GM23338 (cell line): ENCODE measurements around the gene RGS6. TPM values are rescaled to one million over a fixed set of nuclear protein-coding genes. Genes with fewer than 3 reads are reported as not detected.

Source experiments
- ATAC-seq: fragments of 200-7000 bp; cut with Tn5 transposase; 3 replicates; pipeline ENCODE4 v1.9.1; 2020
- DNase-seq: peaks from one replicate; pipeline ENCODE4 v3.0.0-alpha.2; 2015; ENCODE audit warnings: low spot score
- H2AFZ ChIP-seq: fragments of 200-600 bp; sonication (generic); 2 replicates; pipeline ENCODE4 v1.8.0; 2016; ENCODE audit warnings: antibody characterized with exemption, mild to moderate bottlenecking, moderate library complexity
- H3F3A ChIP-seq: fragments of 200-600 bp; sonication (generic); replicated peaks from 2 replicates; pipeline ENCODE4 v1.8.0; 2017; ENCODE audit warnings: antibody characterized with exemption, mixed run types, low read depth
- H3K27ac ChIP-seq: fragments of 200-600 bp; sonication (generic); 2 replicates; pipeline ENCODE4 v1.6.1; 2016; ENCODE audit warnings: low read depth
- H3K27me3 ChIP-seq: fragments of 200-600 bp; sonication (generic); 2 replicates; pipeline ENCODE4 v1.8.0; 2016; ENCODE audit warnings: mild to moderate bottlenecking, mixed run types, moderate library complexity; ENCODE audit not compliant: insufficient read depth
- H3K36me3 ChIP-seq: fragments of 200-600 bp; sonication (generic); 2 replicates; pipeline ENCODE4 v1.8.0; 2016; ENCODE audit warnings: mild to moderate bottlenecking; ENCODE audit not compliant: insufficient read depth
- H3K4me1 ChIP-seq: fragments of 200-600 bp; sonication (generic); 2 replicates; pipeline ENCODE4 v1.8.0; 2016; ENCODE audit warnings: mild to moderate bottlenecking, moderate library complexity; ENCODE audit not compliant: insufficient read depth
- H3K4me2 ChIP-seq: fragments of 200-600 bp; sonication (generic); 2 replicates; pipeline ENCODE4 v1.7.1; 2017; ENCODE audit warnings: mixed run types
- H3K4me3 ChIP-seq: fragments of 200-600 bp; sonication (generic); 2 replicates; pipeline ENCODE4 v1.6.1; 2016; ENCODE audit warnings: mixed run types
- H3K79me2 ChIP-seq: fragments of 200-600 bp; sonication (generic); replicated peaks from 2 replicates; pipeline ENCODE4 v1.8.0; 2017; ENCODE audit warnings: mild to moderate bottlenecking; ENCODE audit not compliant: insufficient read depth
- H3K9me2 ChIP-seq: fragments of 200-600 bp; sonication (generic); 2 replicates; pipeline ENCODE4 v1.8.0; 2017; ENCODE audit not compliant: insufficient read depth
- H4K20me1 ChIP-seq: fragments of 200-600 bp; sonication (generic); replicated peaks from 2 replicates; pipeline ENCODE4 v1.8.0; 2017; ENCODE audit warnings: mild to moderate bottlenecking; ENCODE audit not compliant: insufficient read depth
- H3K27ac Mint-ChIP-seq: 2 replicates; pipeline ENCODE4 v1.8.0; 2020; ENCODE audit warnings: inconsistent platforms, mild to moderate bottlenecking, moderate library complexity, mixed read lengths
- H3K27me3 Mint-ChIP-seq: 3 replicates; pipeline ENCODE4 v1.8.0; 2022; ENCODE audit warnings: low read depth, mild to moderate bottlenecking, moderate library complexity, mixed read lengths, inconsistent platforms; ENCODE audit not compliant: insufficient read depth, poor library complexity
- H3K36me3 Mint-ChIP-seq: 3 replicates; pipeline ENCODE4 v1.8.0; 2021; ENCODE audit warnings: low read depth, mild to moderate bottlenecking, inconsistent platforms, moderate library complexity, mixed read lengths
- H3K4me1 Mint-ChIP-seq: 3 replicates; pipeline ENCODE4 v1.8.0; 2020; ENCODE audit warnings: mild to moderate bottlenecking, inconsistent platforms, mixed read lengths
- H3K4me3 Mint-ChIP-seq: 3 replicates; pipeline ENCODE4 v1.8.0; 2021; ENCODE audit warnings: moderate library complexity, mild to moderate bottlenecking, inconsistent platforms, mixed read lengths
- H3K9me3 Mint-ChIP-seq: 3 replicates; pipeline ENCODE4 v1.8.0; 2020; ENCODE audit warnings: moderate library complexity, mild to moderate bottlenecking, inconsistent platforms, mixed read lengths
- EZH2 ChIP-seq: fragments of 200-600 bp; sonication (generic); IDR thresholded peaks from one replicate; pipeline ENCODE4 v1.8.0; 2017; ENCODE audit warnings: antibody characterized with exemption, mild to moderate bottlenecking, low read depth; ENCODE audit not compliant: unreplicated experiment
- JUNB ChIP-seq: IDR thresholded peaks from one replicate; pipeline ENCODE4 v1.6.1; 2016; ENCODE audit warnings: antibody characterized with exemption; ENCODE audit not compliant: unreplicated experiment
- NANOG ChIP-seq: IDR thresholded peaks from 2 replicates; pipeline ENCODE4 v1.6.1; 2016; ENCODE audit warnings: antibody characterized with exemption, borderline replicate concordance
- POLR2AphosphoS5 ChIP-seq: IDR thresholded peaks from 2 replicates; pipeline ENCODE4 v1.6.1; 2016; ENCODE audit warnings: antibody characterized with exemption, low read depth
- STAT1 ChIP-seq: IDR thresholded peaks from one replicate; pipeline ENCODE4 v1.6.1; 2016; ENCODE audit warnings: antibody characterized with exemption; ENCODE audit not compliant: unreplicated experiment
- ZNF331 ChIP-seq: fragments of 250-450 bp; sonication (Bioruptor Pico); IDR thresholded peaks from 2 replicates; pipeline ENCODE4 v1.5.0; 2020; ENCODE audit warnings: low read depth, mild to moderate bottlenecking, moderate library complexity
- polyA plus RNA-seq: library from polyadenylated mRNA; unstranded; fragments of >200 nt; fragmentation: Nextera tagmentation; extraction: Ambion mirVana; gene quantifications from 2 replicates; pipeline ENCODE4 v1.2.1, GENCODE V29; 2016
- total RNA-seq: library from RNA; depleted of rRNA; stranded (reverse); fragments of >200 nt; shearing (Covaris generic); gene quantifications from 2 replicates; pipeline ENCODE4 v1.2.3, GENCODE V29; 2014
- TF ChIP-seq, protein P1 (sequence below): IDR thresholded peaks from 2 replicates; pipeline ENCODE4 v1.6.1; 2016; ENCODE audit warnings: antibody characterized with exemption
- TF ChIP-seq, protein P2 (sequence below): IDR thresholded peaks from one replicate; pipeline ENCODE4 v1.6.1; 2018; ENCODE audit warnings: antibody characterized with exemption; ENCODE audit not compliant: unreplicated experiment
- TF ChIP-seq, protein P3 (sequence below): fragments of 250-450 bp; sonication (Bioruptor Pico); IDR thresholded peaks from 2 replicates; pipeline ENCODE4 v1.5.0; 2020; ENCODE audit warnings: mild to moderate bottlenecking, moderate library complexity

RGS6 gene
- total and polyA plus RNA-seq, 2 experiments from 2014 or later: 0.66 to 0.83 TPM

DNA sequence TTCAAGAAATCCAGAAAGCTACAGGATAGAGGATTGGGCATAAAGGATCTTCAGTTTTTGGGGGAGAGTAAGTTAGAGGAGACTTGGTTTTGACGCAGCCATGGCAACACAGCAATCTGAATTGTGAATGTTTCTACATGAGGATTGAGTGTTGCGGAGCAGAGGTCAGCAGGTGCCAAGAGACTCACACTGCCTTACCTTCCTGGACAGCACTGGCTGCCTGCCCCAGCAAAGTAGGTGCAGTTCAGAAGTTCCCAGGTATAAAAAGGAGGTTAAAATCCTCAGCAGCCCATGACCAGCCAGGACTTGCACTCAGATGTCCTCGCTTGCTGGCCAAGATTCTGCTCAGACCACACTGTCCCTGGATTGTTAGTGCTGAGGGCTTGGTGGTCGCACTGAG lies 590.6 kb downstream of the RGS6 start (continued):
- TF ChIP-seq, protein P1, sequence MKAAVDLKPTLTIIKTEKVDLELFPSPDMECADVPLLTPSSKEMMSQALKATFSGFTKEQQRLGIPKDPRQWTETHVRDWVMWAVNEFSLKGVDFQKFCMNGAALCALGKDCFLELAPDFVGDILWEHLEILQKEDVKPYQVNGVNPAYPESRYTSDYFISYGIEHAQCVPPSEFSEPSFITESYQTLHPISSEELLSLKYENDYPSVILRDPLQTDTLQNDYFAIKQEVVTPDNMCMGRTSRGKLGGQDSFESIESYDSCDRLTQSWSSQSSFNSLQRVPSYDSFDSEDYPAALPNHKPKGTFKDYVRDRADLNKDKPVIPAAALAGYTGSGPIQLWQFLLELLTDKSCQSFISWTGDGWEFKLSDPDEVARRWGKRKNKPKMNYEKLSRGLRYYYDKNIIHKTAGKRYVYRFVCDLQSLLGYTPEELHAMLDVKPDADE: no peak
- TF ChIP-seq POLR2AphosphoS5 (no peak), JUNB (no peak), STAT1 (no peak)
- TF ChIP-seq, protein P2, sequence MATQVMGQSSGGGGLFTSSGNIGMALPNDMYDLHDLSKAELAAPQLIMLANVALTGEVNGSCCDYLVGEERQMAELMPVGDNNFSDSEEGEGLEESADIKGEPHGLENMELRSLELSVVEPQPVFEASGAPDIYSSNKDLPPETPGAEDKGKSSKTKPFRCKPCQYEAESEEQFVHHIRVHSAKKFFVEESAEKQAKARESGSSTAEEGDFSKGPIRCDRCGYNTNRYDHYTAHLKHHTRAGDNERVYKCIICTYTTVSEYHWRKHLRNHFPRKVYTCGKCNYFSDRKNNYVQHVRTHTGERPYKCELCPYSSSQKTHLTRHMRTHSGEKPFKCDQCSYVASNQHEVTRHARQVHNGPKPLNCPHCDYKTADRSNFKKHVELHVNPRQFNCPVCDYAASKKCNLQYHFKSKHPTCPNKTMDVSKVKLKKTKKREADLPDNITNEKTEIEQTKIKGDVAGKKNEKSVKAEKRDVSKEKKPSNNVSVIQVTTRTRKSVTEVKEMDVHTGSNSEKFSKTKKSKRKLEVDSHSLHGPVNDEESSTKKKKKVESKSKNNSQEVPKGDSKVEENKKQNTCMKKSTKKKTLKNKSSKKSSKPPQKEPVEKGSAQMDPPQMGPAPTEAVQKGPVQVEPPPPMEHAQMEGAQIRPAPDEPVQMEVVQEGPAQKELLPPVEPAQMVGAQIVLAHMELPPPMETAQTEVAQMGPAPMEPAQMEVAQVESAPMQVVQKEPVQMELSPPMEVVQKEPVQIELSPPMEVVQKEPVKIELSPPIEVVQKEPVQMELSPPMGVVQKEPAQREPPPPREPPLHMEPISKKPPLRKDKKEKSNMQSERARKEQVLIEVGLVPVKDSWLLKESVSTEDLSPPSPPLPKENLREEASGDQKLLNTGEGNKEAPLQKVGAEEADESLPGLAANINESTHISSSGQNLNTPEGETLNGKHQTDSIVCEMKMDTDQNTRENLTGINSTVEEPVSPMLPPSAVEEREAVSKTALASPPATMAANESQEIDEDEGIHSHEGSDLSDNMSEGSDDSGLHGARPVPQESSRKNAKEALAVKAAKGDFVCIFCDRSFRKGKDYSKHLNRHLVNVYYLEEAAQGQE: no peak

DNA sequence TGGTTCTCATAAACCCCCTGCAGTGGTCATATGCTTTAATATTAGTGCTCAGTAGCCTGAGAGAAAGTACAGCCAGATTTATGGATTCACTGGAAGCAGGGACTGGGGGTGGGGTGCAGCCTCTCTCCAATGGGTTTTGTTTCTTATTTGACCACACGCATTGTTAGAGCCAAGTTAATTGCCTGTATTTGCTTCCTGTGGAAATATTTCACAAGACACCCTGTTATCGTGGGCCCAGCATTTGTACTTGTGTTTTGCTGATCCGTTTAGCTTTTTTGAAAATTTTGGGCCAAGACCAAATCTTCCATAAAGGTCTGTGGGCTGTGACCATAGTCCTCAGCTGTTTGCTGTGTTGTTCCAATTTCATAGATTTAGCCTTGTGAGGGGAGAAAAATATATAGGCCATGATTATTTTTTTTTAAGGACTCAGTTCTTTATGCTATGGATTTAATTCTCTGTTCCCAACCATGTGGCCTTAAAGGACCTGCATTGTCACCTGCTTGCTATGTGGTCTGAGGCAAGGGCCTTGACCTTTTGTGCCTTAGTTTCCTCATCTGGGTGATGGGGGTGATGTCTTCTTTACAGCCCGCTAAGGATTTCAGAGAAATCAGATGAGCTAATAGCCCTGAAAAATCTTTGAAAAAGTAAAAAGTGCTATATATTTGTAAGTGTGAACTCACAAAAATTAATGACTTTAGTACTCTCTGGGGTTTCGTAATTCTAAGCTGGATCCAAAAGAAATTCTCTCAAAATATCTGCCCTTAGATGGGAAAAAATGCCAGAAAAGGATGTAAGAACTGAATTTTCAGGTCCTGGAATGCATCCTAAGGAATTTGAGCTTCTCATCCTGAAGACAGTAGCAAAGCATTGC lies 591.4 kb downstream of the RGS6 start:
- Histone ChIP-seq H3K4me2 (no peak overlapping the region), H3F3A (no peaks in the 10 kb centered on the region), H3K36me3 (no peaks in the 10 kb centered on the region), H3K4me3 (no peak overlapping the region), H3K27me3 (no peaks in the 10 kb centered on the region), H2AFZ (no peak overlapping the region), H3K4me1 (no peaks in the 10 kb centered on the region), H3K9me2 (0 out of 2 replicates have a peak, but pooled peaks cover 6% of the 10 kb centered on the region), H4K20me1 (no peaks in the 10 kb centered on the region), H3K79me2 (no peaks in the 10 kb centered on the region), H3K27ac (no peak overlapping the region)
- H3K9me3 Mint-ChIP-seq: peaks cover 12% of the 10 kb centered on the region
- H3K36me3 Mint-ChIP-seq: no peaks in the 10 kb centered on the region
- no peak for DNase-seq
- no peak overlapping the region for H3K4me3 Mint-ChIP-seq
- H3K27ac Mint-ChIP-seq: no peak overlapping the region
- H3K27me3 Mint-ChIP-seq: peaks cover 4% of the 10 kb centered on the region
- ATAC-seq: no peak
- H3K4me1 Mint-ChIP-seq: peaks cover 2% of the 10 kb centered on the region
- TF ChIP-seq, protein P2: no peak
- TF ChIP-seq EZH2: no peak
- no peak for TF ChIP-seq NANOG
- TF ChIP-seq, protein P3, sequence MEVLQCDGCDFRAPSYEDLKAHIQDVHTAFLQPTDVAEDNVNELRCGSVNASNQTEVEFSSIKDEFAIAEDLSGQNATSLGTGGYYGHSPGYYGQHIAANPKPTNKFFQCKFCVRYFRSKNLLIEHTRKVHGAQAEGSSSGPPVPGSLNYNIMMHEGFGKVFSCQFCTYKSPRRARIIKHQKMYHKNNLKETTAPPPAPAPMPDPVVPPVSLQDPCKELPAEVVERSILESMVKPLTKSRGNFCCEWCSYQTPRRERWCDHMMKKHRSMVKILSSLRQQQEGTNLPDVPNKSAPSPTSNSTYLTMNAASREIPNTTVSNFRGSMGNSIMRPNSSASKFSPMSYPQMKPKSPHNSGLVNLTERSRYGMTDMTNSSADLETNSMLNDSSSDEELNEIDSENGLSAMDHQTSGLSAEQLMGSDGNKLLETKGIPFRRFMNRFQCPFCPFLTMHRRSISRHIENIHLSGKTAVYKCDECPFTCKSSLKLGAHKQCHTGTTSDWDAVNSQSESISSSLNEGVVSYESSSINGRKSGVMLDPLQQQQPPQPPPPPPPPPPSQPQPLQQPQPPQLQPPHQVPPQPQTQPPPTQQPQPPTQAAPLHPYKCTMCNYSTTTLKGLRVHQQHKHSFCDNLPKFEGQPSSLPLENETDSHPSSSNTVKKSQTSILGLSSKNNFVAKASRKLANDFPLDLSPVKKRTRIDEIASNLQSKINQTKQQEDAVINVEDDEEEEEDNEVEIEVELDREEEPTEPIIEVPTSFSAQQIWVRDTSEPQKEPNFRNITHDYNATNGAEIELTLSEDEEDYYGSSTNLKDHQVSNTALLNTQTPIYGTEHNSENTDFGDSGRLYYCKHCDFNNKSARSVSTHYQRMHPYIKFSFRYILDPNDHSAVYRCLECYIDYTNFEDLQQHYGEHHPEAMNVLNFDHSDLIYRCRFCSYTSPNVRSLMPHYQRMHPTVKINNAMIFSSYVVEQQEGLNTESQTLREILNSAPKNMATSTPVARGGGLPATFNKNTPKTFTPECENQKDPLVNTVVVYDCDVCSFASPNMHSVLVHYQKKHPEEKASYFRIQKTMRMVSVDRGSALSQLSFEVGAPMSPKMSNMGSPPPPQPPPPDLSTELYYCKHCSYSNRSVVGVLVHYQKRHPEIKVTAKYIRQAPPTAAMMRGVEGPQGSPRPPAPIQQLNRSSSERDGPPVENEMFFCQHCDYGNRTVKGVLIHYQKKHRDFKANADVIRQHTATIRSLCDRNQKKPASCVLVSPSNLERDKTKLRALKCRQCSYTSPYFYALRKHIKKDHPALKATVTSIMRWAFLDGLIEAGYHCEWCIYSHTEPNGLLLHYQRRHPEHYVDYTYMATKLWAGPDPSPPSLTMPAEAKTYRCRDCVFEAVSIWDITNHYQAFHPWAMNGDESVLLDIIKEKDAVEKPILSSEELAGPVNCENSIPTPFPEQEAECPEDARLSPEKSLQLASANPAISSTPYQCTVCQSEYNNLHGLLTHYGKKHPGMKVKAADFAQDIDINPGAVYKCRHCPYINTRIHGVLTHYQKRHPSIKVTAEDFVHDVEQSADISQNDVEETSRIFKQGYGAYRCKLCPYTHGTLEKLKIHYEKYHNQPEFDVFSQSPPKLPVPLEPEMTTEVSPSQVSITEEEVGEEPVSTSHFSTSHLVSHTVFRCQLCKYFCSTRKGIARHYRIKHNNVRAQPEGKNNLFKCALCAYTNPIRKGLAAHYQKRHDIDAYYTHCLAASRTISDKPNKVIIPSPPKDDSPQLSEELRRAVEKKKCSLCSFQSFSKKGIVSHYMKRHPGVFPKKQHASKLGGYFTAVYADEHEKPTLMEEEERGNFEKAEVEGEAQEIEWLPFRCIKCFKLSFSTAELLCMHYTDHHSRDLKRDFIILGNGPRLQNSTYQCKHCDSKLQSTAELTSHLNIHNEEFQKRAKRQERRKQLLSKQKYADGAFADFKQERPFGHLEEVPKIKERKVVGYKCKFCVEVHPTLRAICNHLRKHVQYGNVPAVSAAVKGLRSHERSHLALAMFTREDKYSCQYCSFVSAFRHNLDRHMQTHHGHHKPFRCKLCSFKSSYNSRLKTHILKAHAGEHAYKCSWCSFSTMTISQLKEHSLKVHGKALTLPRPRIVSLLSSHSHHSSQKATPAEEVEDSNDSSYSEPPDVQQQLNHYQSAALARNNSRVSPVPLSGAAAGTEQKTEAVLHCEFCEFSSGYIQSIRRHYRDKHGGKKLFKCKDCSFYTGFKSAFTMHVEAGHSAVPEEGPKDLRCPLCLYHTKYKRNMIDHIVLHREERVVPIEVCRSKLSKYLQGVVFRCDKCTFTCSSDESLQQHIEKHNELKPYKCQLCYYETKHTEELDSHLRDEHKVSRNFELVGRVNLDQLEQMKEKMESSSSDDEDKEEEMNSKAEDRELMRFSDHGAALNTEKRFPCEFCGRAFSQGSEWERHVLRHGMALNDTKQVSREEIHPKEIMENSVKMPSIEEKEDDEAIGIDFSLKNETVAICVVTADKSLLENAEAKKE: no peak
- TF ChIP-seq ZNF331: no peak
- TF ChIP-seq JUNB: no peak
- TF ChIP-seq STAT1: no peak
